ENCODE results near the gene GTF2H2C_2.
"Not testable (repeated sequence)": the region's sequence is repeated elsewhere in the genome, so short reads cannot be mapped to it uniquely, and the experiment has no call there.

The GTF2H2C_2 gene

GRCh38 chr5:70415117-70415516 is at the start of gene GTF2H2C_2:
Gene GTF2H2C_2, plus strand, starts transcription at chr5:70415368.
- DNase-seq = not testable (repeated sequence)

GRCh38 chr5:70400984-70401686 is 14.0 kb upstream of the GTF2H2C_2 start:
- DNase-seq = not testable (repeated sequence)

GRCh38 chr5:70421322-70421721 is 6.2 kb downstream of the GTF2H2C_2 start:
- not testable (repeated sequence) for DNase-seq

GRCh38 chr5:70423215-70423614 is 8.0 kb downstream of the GTF2H2C_2 start:
- not testable (repeated sequence) for DNase-seq

GRCh38 chr5:70438518-70438917 is 23.4 kb downstream of the GTF2H2C_2 start:
- DNase-seq = not testable (repeated sequence)

GRCh38 chr5:70449565-70449964 is 34.4 kb downstream of the GTF2H2C_2 start:
- not testable (repeated sequence) for DNase-seq

GRCh38 chr5:70451249-70451984 is 36.2 kb downstream of the GTF2H2C_2 start:
- not testable (repeated sequence) for DNase-seq

- DNase-seq = not testable (repeated sequence)
Observed at GRCh38 chr5:70457093-70457492, 41.9 kb downstream of the GTF2H2C_2 start.

GRCh38 chr5:70459188-70459587 is 44.0 kb downstream of the GTF2H2C_2 start:
- not testable (repeated sequence) for DNase-seq

- DNase-seq = not testable (repeated sequence)
Observed at GRCh38 chr5:70461984-70462383, 46.8 kb downstream of the GTF2H2C_2 start.

GRCh38 chr5:70464019-70464637 is 49.0 kb downstream of the GTF2H2C_2 start:
- DNase-seq = not testable (repeated sequence)

GRCh38 chr5:70469926-70470509 is 54.9 kb downstream of the GTF2H2C_2 start:
- DNase-seq = not testable (repeated sequence)

Data from left kidney (tissue), 1 donor.